WTC11 (cell line): ENCODE results near the gene SLC2A6. TPM values are rescaled to one million over a fixed set of nuclear protein-coding genes. Genes with fewer than 3 reads are reported as not detected.

ENCODE experiments used
- ATAC-seq: fragments of 200-7000 bp; cut with Tn5 transposase; 2 replicates; pipeline ENCODE4 v1.10.0; 2021; ENCODE audit warnings: mild to moderate bottlenecking, moderate library complexity
- CTCF ChIA-PET: fragments of 300-600 bp; sonication (Branson Sonifier 250); formaldehyde crosslinking; loops from one replicate; lab custom pipeline; 2021; ENCODE audit warnings: antibody characterized with exemption; lab: Charles Lee
- POLR2A ChIA-PET: fragments of 350-600 bp; sonication (Branson Sonifier 250); formaldehyde crosslinking; loops from one replicate; lab custom pipeline; 2021; ENCODE audit warnings: antibody characterized with exemption; lab: Charles Lee
- DNase-seq: peaks from one replicate; pipeline ENCODE4 v3.0.0; 2021; ENCODE audit warnings: low spot score
- H3K27ac Mint-ChIP-seq: 2 replicates; pipeline ENCODE4 v1.8.0; 2021; ENCODE audit warnings: mixed read lengths
- H3K27me3 Mint-ChIP-seq: 2 replicates; pipeline ENCODE4 v1.8.0; 2021; ENCODE audit warnings: low read depth, mild to moderate bottlenecking, moderate library complexity, mixed read lengths
- H3K36me3 Mint-ChIP-seq: 2 replicates; pipeline ENCODE4 v1.8.0; 2021; ENCODE audit warnings: mixed read lengths
- H3K4me1 Mint-ChIP-seq: 2 replicates; pipeline ENCODE4 v1.8.0; 2022; ENCODE audit warnings: mixed read lengths
- H3K4me3 Mint-ChIP-seq: 2 replicates; pipeline ENCODE4 v1.8.0; 2021; ENCODE audit warnings: mild to moderate bottlenecking, moderate library complexity, mixed read lengths
- H3K9me3 Mint-ChIP-seq: 2 replicates; pipeline ENCODE4 v1.8.0; 2021; ENCODE audit warnings: mixed read lengths
- ATF1 ChIP-seq: sonication (generic); formaldehyde crosslinking; IDR thresholded peaks from 2 replicates; pipeline ENCODE4 v1.8.1; 2023; ENCODE audit warnings: mild to moderate bottlenecking, moderate library complexity, missing genetic modification reagents
- ATF3 ChIP-seq: sonication (generic); formaldehyde crosslinking; conservative IDR thresholded peaks from 2 replicates; pipeline ENCODE4 v1.8.1; 2022; ENCODE audit warnings: mild to moderate bottlenecking, missing genetic modification reagents
- NFATC4 ChIP-seq: fragments of 250-450 bp; sonication (Bioruptor Pico); IDR thresholded peaks from 2 replicates; pipeline ENCODE4 v1.9.0; 2021; ENCODE audit warnings: mild to moderate bottlenecking
- NFE2L1 ChIP-seq: sonication (generic); formaldehyde crosslinking; IDR thresholded peaks from 2 replicates; pipeline ENCODE4 v1.8.1; 2023; ENCODE audit warnings: missing genetic modification reagents
- OVOL2 ChIP-seq: fragments of 250-450 bp; sonication (Bioruptor Pico); IDR thresholded peaks from 2 replicates; pipeline ENCODE4 v1.9.0; 2021; ENCODE audit warnings: mild to moderate bottlenecking, borderline replicate concordance
- PRRX2 ChIP-seq: fragments of 250-450 bp; sonication (Bioruptor Pico); IDR thresholded peaks from 2 replicates; pipeline ENCODE4 v1.8.0; 2021; ENCODE audit warnings: mild to moderate bottlenecking
- ZBTB21 ChIP-seq: sonication (generic); formaldehyde crosslinking; IDR thresholded peaks from 2 replicates; pipeline ENCODE4 v1.8.1; 2023; ENCODE audit warnings: mild to moderate bottlenecking, missing genetic modification reagents, borderline replicate concordance
- ZNF121 ChIP-seq: sonication (generic); formaldehyde crosslinking; IDR thresholded peaks from 2 replicates; pipeline ENCODE4 v1.8.0; 2023; ENCODE audit warnings: missing genetic modification reagents
- ZNF219 ChIP-seq: sonication (generic); formaldehyde crosslinking; IDR thresholded peaks from 2 replicates; pipeline ENCODE4 v1.8.0; 2023; ENCODE audit warnings: missing genetic modification reagents, mild to moderate bottlenecking, borderline replicate concordance
- ZNF416 ChIP-seq: fragments of 250-450 bp; sonication (Bioruptor Pico); IDR thresholded peaks from 2 replicates; pipeline ENCODE4 v1.9.0; 2021; ENCODE audit warnings: mild to moderate bottlenecking, inconsistent platforms
- ZNF423 ChIP-seq: fragments of 250-450 bp; sonication (Bioruptor Pico); IDR thresholded peaks from 2 replicates; pipeline ENCODE4 v2.1.2; 2022; ENCODE audit warnings: mild to moderate bottlenecking, moderate library complexity
- ZNF425 ChIP-seq: fragments of 250-450 bp; sonication (Bioruptor Pico); conservative IDR thresholded peaks from 2 replicates; pipeline ENCODE4 v1.9.0; 2021; ENCODE audit warnings: mild to moderate bottlenecking
- ZNF512 ChIP-seq: sonication (generic); formaldehyde crosslinking; IDR thresholded peaks from 2 replicates; pipeline ENCODE4 v1.8.1; 2022; ENCODE audit warnings: missing genetic modification reagents, borderline replicate concordance
- ZNF671 ChIP-seq: fragments of 250-450 bp; sonication (Bioruptor Pico); IDR thresholded peaks from 2 replicates; pipeline ENCODE4 v1.8.0; 2021; ENCODE audit warnings: mild to moderate bottlenecking
- total RNA-seq: library from RNA; stranded (reverse); gene quantifications from 3 replicates; pipeline ENCODE4 v1.2.3, GENCODE V29; 2021
- TF ChIP-seq, protein P1 (sequence below): sonication (generic); formaldehyde crosslinking; IDR thresholded peaks from 2 replicates; pipeline ENCODE4 v1.8.0; 2022; ENCODE audit warnings: missing genetic modification reagents

SLC2A6 gene
- total RNA-seq, 1 experiment from 2014 or later: 16.6 TPM

DNA sequence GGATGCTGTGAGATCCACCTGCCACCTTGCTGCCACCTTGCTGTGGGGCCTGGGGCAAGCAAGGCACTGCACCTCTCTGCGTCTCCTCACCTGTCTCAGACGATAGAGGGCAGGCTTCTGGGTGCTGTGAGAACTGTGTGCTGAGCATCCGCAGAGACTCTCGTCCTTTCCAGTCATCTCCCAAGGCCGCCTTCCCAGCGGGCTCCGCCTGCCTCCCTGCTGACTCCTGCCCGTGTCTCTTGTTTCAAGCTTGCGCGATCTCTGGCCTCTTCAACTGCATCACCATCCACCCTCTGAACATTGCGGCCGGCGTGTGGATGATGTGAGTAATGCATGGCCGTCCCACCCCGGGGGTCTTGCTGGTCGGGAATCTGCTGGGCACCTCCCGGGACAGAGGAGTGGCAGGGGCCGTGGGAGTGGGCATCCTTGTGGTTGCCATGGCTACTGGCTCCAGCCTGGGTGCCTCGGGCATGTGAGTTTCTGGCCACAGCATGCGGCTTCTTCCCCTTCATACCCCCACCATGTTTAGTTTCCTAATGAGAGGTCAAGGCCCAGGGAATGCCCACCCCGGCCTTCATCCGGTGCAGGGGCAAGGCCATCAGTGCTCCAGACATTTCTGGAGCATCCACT lies 15.6 kb downstream of the SLC2A6 start:
- POLR2A ChIA-PET: no interaction called here
- no peak overlapping the region for H3K27ac Mint-ChIP-seq

DNA sequence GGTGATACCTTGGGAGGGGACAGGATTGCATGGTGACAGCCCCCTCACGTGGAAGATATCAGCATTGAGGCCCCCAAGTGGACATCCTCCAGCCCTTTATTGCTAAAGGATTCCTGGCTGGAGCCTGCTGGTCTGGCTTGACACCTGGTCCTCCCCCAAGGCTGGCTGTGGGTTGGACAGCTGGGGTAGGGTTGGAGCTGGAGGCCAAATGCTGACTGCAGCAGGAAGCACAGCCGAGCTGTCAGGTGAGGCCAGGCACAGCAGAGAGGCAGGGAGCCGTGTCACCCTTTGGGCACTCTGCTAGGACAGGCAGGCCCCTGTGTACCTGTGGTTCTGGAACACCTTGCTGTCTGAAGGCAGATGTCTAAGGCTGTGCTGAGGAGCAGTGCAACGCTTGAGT lies 16.9 kb downstream of the SLC2A6 start:
- no peak for ATAC-seq
- H3K27me3 Mint-ChIP-seq: no peaks in the 10 kb centered on the region
- peaks cover 31% of the 10 kb centered on the region for H3K4me1 Mint-ChIP-seq
- POLR2A ChIA-PET: no interaction called here
- H3K4me3 Mint-ChIP-seq: no peak overlapping the region
- DNase-seq: peak; percentile 10
- CTCF ChIA-PET: interaction anchor here (1.3 to 3.3 kb wide), 2 partner anchors 25 to 40 kb away, joined by 6 to 25 read pairs; partner anchors contain the start of gene ADAMTS13
- peaks cover 4% of the 10 kb centered on the region; the same call in 1 of the 2 replicates for H3K36me3 Mint-ChIP-seq
- no peak overlapping the region for H3K27ac Mint-ChIP-seq
- TF ChIP-seq, protein P1, sequence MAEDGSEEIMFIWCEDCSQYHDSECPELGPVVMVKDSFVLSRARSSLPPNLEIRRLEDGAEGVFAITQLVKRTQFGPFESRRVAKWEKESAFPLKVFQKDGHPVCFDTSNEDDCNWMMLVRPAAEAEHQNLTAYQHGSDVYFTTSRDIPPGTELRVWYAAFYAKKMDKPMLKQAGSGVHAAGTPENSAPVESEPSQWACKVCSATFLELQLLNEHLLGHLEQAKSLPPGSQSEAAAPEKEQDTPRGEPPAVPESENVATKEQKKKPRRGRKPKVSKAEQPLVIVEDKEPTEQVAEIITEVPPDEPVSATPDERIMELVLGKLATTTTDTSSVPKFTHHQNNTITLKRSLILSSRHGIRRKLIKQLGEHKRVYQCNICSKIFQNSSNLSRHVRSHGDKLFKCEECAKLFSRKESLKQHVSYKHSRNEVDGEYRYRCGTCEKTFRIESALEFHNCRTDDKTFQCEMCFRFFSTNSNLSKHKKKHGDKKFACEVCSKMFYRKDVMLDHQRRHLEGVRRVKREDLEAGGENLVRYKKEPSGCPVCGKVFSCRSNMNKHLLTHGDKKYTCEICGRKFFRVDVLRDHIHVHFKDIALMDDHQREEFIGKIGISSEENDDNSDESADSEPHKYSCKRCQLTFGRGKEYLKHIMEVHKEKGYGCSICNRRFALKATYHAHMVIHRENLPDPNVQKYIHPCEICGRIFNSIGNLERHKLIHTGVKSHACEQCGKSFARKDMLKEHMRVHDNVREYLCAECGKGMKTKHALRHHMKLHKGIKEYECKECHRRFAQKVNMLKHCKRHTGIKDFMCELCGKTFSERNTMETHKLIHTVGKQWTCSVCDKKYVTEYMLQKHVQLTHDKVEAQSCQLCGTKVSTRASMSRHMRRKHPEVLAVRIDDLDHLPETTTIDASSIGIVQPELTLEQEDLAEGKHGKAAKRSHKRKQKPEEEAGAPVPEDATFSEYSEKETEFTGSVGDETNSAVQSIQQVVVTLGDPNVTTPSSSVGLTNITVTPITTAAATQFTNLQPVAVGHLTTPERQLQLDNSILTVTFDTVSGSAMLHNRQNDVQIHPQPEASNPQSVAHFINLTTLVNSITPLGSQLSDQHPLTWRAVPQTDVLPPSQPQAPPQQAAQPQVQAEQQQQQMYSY (CRISPR knock-in tag): no peak
- no peak for TF ChIP-seq ZNF671 (CRISPR knock-in tag)
- TF ChIP-seq ZNF121 (CRISPR knock-in tag): no peak
- no peak for TF ChIP-seq ATF1
- TF ChIP-seq NFE2L1 (CRISPR knock-in tag): no peak
- no peak for TF ChIP-seq ZNF425
- no peak for TF ChIP-seq ZBTB21
- no peak for TF ChIP-seq OVOL2 (CRISPR knock-in tag)
- TF ChIP-seq ZNF416 (CRISPR knock-in tag): no peak
- TF ChIP-seq PRRX2 (CRISPR knock-in tag): no peak
- TF ChIP-seq NFATC4 (CRISPR knock-in tag): no peak
- no peak for TF ChIP-seq ZNF219 (CRISPR knock-in tag)
- no peak for TF ChIP-seq ZNF512
- no peak for TF ChIP-seq ATF3 (CRISPR knock-in tag)
- H3K9me3 Mint-ChIP-seq: no peaks in the 10 kb centered on the region

More for the DNA sequence above, 15.6 kb downstream of the SLC2A6 start:
- Mint-ChIP-seq H3K4me1 (peaks cover 28% of the 10 kb centered on the region), H3K9me3 (no peaks in the 10 kb centered on the region), H3K36me3 (peaks cover 4% of the 10 kb centered on the region; the same call in 1 of the 2 replicates), H3K4me3 (no peak overlapping the region), H3K27me3 (no peaks in the 10 kb centered on the region)
- TF ChIP-seq ZNF423 (CRISPR knock-in tag) (0 out of 2 replicates have a peak, but pooled peaks have one; percentile 50), ATF3 (CRISPR knock-in tag) (no peak), ATF1 (no peak)
- peak; percentile 8 for ATAC-seq
- CTCF ChIA-PET: interaction anchor here (0.6 to 3.3 kb wide), 16 partner anchors 11 to 279 kb away, joined by 3 to 25 read pairs (median 4); partner anchors contain the start of genes ADAMTS13, SLC2A6, SURF1 and SURF2
- peak; percentile 61 for DNase-seq
